ENCODE measurements around the gene CAMKMT.

CAMKMT gene

GRCh38 chr2:44807201-44808025 is 445.7 kb downstream of the CAMKMT start:
- no peak overlapping the region for H3K4me3 ChIP-seq (replicated peaks; ENCODE audit: low read depth, low read length)
- no peak for TF ChIP-seq CTCF (IDR thresholded peaks at IDR 0.05; ENCODE audit: low read depth, low read length, missing control alignments)
- no peak for DNase-seq (ENCODE audit: extremely low read depth, low read depth)

GRCh38 chr2:44810892-44811530 is 449.3 kb downstream of the CAMKMT start:
- no peak overlapping the region for H3K4me3 ChIP-seq (replicated peaks; ENCODE audit: low read depth, low read length)
- no peak for TF ChIP-seq CTCF (IDR thresholded peaks at IDR 0.05; ENCODE audit: low read depth, low read length, missing control alignments)
- DNase-seq (ENCODE audit: extremely low read depth, low read depth): no peak

- no peak for DNase-seq (ENCODE audit: extremely low read depth, low read depth)
- H3K4me3 ChIP-seq (replicated peaks; ENCODE audit: low read depth, low read length): no peak overlapping the region
- no peak for TF ChIP-seq CTCF (IDR thresholded peaks at IDR 0.05; ENCODE audit: low read depth, low read length, missing control alignments)
Measured at GRCh38 chr2:44813165-44813564, 451.4 kb downstream of the CAMKMT start.

GRCh38 chr2:44813658-44814057 is 451.9 kb downstream of the CAMKMT start:
- no peak overlapping the region for H3K4me3 ChIP-seq (replicated peaks; ENCODE audit: low read depth, low read length)
- DNase-seq (ENCODE audit: extremely low read depth, low read depth): no peak
- TF ChIP-seq CTCF (IDR thresholded peaks at IDR 0.05; ENCODE audit: low read depth, low read length, missing control alignments): no peak

GRCh38 chr2:44817256-44817655 is 455.5 kb downstream of the CAMKMT start:
- DNase-seq (ENCODE audit: extremely low read depth, low read depth): no peak
- H3K4me3 ChIP-seq (replicated peaks; ENCODE audit: low read depth, low read length): no peak overlapping the region
- TF ChIP-seq CTCF (IDR thresholded peaks at IDR 0.05; ENCODE audit: low read depth, low read length, missing control alignments): no peak

- TF ChIP-seq CTCF (IDR thresholded peaks at IDR 0.05; ENCODE audit: low read depth, low read length, missing control alignments): no peak
- no peak for DNase-seq (ENCODE audit: extremely low read depth, low read depth)
- no peak overlapping the region for H3K4me3 ChIP-seq (replicated peaks; ENCODE audit: low read depth, low read length)
Measured at GRCh38 chr2:44817673-44818335, 456.1 kb downstream of the CAMKMT start.
